Glutamatergic neuron (in vitro differentiated cells): ENCODE measurements around the gene NUAK1. TPM values are rescaled to one million over a fixed set of nuclear protein-coding genes. Genes with fewer than 3 reads are reported as not detected.

Source experiments
- DNase-seq: peaks from one replicate; pipeline ENCODE4 v3.0.0; 2022
- H3K27ac Mint-ChIP-seq: one replicate; pipeline ENCODE4 v1.8.0; 2020; ENCODE audit warnings: mild to moderate bottlenecking, mixed read lengths, inconsistent platforms; ENCODE audit not compliant: unreplicated experiment
- H3K27me3 Mint-ChIP-seq: one replicate; pipeline ENCODE4 v1.8.0; 2020; ENCODE audit warnings: mild to moderate bottlenecking, moderate library complexity, mixed read lengths, inconsistent platforms; ENCODE audit not compliant: unreplicated experiment
- H3K36me3 Mint-ChIP-seq: one replicate; pipeline ENCODE4 v1.8.0; 2020; ENCODE audit warnings: mild to moderate bottlenecking, mixed read lengths, inconsistent platforms; ENCODE audit not compliant: unreplicated experiment
- H3K4me1 Mint-ChIP-seq: one replicate; pipeline ENCODE4 v1.8.0; 2020; ENCODE audit warnings: mild to moderate bottlenecking, low read depth, mixed read lengths, inconsistent platforms; ENCODE audit not compliant: unreplicated experiment
- H3K4me3 Mint-ChIP-seq: one replicate; pipeline ENCODE4 v1.8.0; 2020; ENCODE audit warnings: mild to moderate bottlenecking, mixed read lengths, inconsistent platforms; ENCODE audit not compliant: unreplicated experiment
- H3K9me3 Mint-ChIP-seq: one replicate; pipeline ENCODE4 v1.8.0; 2020; ENCODE audit warnings: mild to moderate bottlenecking, moderate library complexity, mixed read lengths, inconsistent platforms; ENCODE audit not compliant: unreplicated experiment
- total RNA-seq: library from RNA; stranded (reverse); fragmentation: NEBNext Ultra II Directional; extraction: Animal tissue kit (Norgen Biotek cat#: 25700); gene quantifications from one replicate; pipeline ENCODE4 v1.2.1, GENCODE V29; 2021; ENCODE audit not compliant: unreplicated experiment
- TF ChIP-seq, protein P1 (sequence below): fragments of 200-600 bp; sonication (generic); IDR thresholded peaks from one replicate; pipeline ENCODE4 v1.5.0; 2021; ENCODE audit not compliant: partially characterized antibody, unreplicated experiment

Gene NUAK1
- total RNA-seq, 1 donor from 2014 or later, result 18.8 TPM

DNA sequence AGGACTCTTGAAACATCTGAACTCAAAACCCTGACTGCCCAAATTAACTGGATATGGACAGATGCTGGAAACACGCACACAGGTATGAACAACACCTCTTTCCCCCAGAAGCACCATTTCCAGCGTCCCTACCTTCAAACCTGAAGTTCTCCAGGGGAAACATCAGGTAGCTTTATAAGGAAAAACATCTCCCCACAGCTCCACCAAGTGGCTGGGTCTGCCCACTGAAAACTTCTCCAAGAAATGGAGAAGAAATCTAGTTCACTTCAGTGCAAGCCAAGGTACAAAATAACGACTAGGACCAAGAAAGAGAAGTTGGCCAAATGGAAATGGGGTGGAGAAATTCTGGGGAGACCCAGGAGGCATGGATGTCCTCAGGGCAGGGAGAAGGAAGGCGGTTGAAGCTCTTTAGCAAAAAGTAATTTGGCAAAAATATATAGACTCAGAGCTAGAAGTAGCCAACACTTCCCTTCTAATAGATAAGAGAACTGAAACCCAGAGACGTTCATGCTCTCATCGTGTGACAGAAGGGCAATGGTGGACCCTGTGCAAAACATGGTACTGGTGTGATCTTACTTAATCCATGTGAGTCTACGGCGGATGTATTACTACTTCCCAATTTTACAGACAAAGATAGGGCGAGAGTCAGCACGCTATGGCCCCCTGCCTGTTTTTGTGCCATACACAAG lies 10.5 kb upstream of the NUAK1 start:
- TF ChIP-seq, protein P1, sequence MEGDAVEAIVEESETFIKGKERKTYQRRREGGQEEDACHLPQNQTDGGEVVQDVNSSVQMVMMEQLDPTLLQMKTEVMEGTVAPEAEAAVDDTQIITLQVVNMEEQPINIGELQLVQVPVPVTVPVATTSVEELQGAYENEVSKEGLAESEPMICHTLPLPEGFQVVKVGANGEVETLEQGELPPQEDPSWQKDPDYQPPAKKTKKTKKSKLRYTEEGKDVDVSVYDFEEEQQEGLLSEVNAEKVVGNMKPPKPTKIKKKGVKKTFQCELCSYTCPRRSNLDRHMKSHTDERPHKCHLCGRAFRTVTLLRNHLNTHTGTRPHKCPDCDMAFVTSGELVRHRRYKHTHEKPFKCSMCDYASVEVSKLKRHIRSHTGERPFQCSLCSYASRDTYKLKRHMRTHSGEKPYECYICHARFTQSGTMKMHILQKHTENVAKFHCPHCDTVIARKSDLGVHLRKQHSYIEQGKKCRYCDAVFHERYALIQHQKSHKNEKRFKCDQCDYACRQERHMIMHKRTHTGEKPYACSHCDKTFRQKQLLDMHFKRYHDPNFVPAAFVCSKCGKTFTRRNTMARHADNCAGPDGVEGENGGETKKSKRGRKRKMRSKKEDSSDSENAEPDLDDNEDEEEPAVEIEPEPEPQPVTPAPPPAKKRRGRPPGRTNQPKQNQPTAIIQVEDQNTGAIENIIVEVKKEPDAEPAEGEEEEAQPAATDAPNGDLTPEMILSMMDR, result peak; percentile 13
- Mint-ChIP-seq H3K4me1 (peaks cover 2% of the 10 kb centered on the region), H3K27me3 (no peaks in the 10 kb centered on the region), H3K4me3 (no peak overlapping the region), H3K27ac (no peak overlapping the region), H3K9me3 (peaks cover 2% of the 10 kb centered on the region), H3K36me3 (no peaks in the 10 kb centered on the region)
- DNase-seq, result no peak

DNA sequence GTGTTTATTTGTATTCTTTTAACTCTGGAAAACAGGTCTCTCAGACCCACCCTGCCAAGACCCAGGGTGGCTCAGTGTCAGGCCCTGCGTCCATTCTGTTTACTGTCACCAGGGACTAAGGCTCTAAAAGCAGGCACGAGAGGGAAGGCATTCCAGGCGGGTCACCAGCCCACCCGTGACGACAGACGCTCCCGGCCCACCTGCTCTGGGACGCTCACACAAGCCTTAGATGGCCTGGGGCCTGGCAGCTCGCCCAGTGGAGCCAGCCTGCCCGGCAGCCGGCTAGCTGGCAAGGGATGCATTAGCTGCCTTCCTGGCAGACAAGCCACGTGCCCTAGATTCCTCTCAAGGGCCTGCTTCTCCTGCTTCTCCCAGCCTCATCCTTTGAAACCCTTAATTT lies 9.2 kb upstream of the NUAK1 start:
- Mint-ChIP-seq H3K27me3 (no peaks in the 10 kb centered on the region), H3K4me3 (no peak overlapping the region), H3K36me3 (no peaks in the 10 kb centered on the region), H3K9me3 (no peaks in the 10 kb centered on the region), H3K27ac (no peak overlapping the region), H3K4me1 (peaks cover 4% of the 10 kb centered on the region)
- DNase-seq, result no peak
- TF ChIP-seq, protein P1, result no peak

DNA sequence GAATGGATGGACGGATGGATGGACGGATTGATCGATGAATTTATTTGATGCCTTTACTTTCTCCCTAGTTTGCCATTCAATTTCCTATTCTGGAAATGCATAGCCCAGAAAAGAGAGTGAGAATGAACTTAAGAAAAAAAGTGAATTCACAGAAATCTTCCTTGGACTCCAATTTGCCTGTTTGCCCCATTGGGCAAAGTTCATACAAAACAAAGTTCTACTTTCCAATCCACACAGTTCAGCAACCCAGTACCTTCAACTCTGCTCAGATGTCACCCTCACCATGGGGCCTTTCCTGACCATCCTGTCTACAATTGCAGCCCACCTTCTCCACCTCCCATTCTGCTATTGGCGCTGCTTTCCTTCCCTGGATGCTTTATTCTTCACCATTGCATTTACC lies 8.2 kb upstream of the NUAK1 start:
- H3K27ac Mint-ChIP-seq, result no peak overlapping the region
- no peaks in the 10 kb centered on the region for H3K36me3 Mint-ChIP-seq
- peaks cover 2% of the 10 kb centered on the region for H3K4me1 Mint-ChIP-seq

DNA sequence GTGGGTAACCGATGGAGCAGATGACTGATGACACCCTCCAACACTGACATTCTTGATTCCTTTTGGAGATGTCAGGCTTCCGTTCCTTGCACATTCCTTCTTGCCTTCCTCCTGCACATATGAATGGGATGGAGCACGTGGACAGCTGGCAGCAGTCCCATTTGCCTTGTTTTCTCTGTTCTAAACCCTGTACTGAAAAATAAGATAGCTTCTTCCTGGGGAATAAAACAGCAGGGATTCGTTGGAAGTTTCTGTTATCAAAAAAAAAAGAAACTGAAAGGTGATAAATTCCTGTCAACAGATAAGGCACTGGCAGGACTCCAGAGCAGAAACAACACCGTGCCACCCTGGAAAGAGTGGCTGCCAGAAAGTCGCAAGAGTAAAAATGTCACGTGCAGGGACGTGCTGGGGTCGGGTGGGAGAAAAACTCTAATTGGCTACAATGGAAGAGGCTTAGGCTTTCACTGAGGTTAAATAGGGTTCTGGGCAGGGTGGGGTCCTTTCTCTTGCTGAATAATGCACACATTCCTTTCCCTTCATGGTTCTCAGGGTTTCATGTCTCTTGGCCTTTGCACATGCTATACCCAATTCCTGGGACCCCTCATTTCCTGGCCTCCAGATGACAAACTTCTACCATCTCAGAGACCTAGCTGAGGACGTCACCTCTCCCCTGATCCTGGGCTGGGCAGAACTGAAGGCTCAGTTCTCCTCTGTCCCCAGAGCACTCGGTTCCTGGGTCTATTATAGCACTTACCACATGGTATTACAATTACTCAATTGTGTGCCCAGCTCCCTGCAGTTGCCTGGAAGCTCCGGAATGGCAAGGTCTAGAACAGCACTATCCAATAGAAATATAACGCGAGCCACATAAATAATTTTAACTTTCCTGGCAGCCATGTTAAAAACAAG lies 7.0 kb upstream of the NUAK1 start:
- DNase-seq, result no peak
- Mint-ChIP-seq H3K4me3 (no peak overlapping the region), H3K9me3 (no peaks in the 10 kb centered on the region), H3K27ac (no peak overlapping the region), H3K4me1 (peaks cover 2% of the 10 kb centered on the region), H3K36me3 (no peaks in the 10 kb centered on the region), H3K27me3 (peaks cover 2% of the 10 kb centered on the region)
- TF ChIP-seq, protein P1, result no peak

More for the DNA sequence above, 8.2 kb upstream of the NUAK1 start:
- Mint-ChIP-seq H3K4me3 (no peak overlapping the region), H3K9me3 (no peaks in the 10 kb centered on the region), H3K27me3 (no peaks in the 10 kb centered on the region)
- TF ChIP-seq, protein P1, result no peak
- no peak for DNase-seq

DNA sequence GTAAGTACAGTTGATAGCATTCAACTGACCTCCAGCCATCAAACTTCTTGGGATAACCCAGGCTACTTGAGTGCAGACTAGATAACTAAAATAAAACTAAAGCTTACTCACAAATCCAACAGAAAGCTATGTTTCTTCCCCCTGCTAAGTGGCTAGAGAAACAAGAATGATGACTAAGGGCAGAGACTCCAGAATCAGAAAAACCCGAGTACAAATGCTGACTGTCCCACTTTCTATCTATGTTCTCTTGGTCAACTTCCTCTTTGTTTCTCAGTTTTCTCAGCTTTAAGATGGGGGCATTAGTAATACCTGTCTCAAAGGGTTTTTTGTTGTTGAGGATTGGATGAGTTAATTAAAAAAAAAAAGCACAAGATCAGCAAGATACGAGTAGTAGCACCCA lies 6.1 kb upstream of the NUAK1 start:
- H3K36me3 Mint-ChIP-seq, result no peaks in the 10 kb centered on the region
- H3K4me1 Mint-ChIP-seq, result peaks cover 2% of the 10 kb centered on the region
- H3K9me3 Mint-ChIP-seq, result peaks cover 2% of the 10 kb centered on the region
- H3K27me3 Mint-ChIP-seq, result peaks cover 4% of the 10 kb centered on the region
- H3K27ac Mint-ChIP-seq, result no peak overlapping the region
- TF ChIP-seq, protein P1, result no peak
- no peak for DNase-seq
- H3K4me3 Mint-ChIP-seq, result no peak overlapping the region
